MV-4-11 (cell line): Measurements from ENCODE around the gene NME3.

ENCODE experiments used
- DNase-seq: peaks from one replicate; lab custom pipeline; 2025; lab: John Stamatoyannopoulos, UW

Gene NME3

DNA sequence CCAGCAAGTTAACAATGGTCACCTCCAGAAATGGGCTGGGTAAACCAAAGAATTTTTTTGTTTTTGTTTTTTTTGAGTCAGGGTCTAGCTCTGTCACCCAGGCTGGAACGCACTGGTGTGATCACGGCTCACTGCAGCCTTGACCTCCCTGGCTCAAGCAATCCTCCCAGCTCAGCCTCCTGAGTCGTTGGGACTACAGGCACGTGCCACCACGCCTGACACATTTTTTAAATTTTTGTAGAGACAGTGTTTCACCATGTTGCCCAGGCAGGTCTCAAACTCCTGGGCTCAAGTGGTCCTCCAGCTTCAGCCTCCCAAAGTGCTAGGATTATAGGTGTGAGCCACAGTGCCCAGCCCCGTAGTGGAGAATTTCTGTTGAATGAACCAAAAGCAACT lies 9.3 kb upstream of the NME3 start:
- no peak for DNase-seq

DNA sequence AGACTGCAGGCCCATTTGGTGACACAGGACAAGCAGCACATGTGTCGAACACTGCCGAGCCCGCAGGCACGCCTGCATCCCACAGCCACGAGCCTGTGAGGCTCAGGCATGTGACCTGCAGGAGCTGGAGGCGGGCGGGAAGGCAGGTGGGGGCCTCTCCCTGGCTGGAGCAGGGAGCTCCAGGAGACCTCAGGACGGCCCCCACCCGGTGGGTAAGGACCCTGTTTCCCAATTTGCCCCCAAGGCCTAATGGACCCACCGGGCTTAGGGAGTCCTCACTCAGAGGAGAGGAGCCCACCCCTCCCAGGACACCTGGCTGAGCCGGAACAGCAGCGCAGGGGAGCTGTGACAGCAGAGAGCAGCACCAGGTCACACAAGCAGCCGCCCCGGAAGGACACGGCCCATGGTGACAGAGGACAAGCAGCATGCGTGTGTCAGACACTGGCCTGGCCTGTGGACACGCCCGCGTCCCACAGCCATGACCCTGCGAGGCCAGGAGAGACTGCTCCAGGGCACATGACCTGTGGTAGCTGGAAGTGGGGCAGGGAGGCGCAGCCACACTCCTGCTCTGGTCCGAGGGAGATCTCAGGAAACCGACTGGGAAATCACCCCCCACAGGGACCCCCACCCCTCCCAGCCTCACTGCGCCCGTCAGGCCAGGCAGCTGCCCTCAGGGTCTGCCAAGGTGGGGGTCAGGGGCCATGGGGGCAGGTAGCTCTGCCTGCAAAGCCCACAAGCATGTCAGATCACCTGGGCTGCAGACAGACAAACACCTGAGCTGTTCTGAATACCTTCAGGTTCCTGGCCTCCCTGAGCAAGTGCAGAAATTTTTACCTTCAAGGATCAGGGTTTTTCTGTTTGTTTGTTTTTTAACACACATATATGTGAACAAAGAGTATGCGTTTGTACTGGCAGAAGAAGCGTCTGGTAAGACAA lies 8.7 kb upstream of the NME3 start:
- DNase-seq: no peak

- DNase-seq: no peak
Measured at GRCh38 chr16:1779234-1779701, 7.9 kb upstream of the NME3 start.

DNA sequence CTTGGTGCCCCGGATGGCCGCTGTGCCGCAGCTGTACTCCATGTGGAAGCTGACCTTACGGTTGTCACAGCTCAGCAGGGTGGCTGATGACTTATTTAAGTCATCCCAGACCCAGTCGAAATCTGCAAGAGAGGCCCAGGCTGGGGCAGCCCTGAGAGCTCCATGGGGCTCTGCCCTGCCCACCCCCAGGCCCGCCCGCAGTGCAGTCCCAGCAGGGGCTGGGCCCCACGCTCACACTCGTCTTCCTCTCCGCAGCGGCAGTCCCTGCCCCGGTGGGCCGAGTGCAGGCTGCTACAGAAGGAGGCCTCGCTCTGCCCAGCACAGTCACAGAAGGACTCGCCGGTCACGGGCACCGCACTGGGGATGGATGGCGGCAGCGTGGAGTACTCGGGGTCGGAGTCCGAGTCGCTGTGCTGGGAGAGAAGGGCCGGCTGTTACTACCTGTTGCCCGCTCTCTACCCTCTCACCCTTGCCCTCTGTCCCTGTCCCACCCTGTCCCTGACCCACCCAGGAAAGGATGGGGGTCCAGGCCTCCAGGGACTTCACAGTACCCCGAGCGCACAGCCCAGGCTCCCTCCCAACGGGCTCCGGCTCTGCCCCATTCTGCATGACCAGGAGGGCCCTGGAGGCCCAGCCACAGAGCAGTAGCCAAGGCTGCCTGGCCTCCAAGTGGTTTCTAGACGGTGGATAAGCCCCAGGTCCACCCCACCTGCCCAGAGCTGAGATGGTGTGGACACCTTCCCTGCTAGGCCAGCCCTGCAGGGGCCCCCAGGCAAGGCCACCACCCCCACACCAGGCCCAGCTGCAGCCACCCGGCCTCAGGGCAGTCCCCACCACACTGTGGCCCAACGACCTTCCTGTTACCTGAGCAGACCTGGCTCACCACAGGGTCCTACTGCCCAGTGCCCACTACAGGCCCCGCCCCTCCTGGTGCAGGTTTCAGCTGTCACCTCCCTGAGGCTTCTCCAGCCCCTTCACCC lies 7.1 kb upstream of the NME3 start:
- no peak for DNase-seq

DNA sequence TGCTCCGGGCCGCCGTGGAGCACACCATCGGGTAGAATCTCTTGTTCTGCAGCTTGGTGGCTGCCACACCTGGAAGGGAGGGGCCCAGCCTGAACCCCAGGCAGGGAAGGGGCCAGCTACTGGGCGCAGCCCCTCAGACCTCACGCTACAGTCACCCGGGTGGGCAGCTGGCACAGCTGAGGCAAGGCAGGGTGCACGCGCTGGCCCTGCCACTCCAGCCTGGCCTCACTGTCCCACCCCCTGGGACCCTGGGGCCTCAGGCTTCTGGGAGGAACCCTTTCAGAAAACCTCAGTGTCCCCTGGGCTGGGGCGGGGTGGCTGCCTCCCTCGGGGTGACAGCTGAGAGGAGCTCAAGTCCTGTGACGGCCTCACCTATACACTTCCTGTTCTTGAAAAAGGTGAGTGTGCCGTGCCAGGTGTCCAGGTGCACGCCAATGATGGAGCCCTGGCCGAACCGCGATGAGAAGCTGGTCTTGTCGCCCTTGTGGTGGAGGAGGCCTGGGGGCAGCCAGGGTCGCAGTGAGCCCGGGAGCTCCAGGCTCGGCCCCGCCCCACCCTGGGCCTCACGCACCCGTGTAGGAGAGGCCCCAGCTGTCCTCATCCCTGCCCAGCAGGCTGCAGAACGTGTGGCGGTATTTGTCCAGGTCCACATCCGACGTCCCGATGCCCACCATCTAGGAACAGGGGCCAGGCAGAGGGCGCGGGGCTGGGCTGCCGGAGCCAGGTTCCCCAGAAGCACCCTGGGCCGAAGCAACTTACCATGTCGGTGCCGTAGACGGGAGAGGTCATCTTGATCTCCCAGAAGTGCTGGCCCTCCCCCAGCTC lies 6.2 kb upstream of the NME3 start:
- no peak for DNase-seq

DNA sequence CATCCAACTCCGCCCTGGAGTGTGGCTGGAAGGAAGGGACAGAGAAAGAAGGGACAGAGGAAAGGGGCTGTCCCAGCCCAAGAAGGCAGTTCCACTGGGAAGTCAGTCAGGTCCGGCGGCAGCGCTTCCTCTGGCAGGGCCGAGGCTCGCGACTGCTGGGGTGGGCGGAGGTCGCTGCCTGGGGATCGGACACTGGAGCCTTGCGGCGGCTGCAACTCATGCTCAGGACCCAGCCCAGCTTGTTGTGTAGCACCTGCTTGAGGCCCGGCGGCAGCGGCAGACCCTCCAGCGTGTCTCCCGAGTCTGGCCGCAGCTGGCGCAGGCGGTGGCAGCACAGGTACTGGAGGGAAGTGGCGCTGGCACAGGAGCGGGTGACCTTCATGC lies 5.6 kb upstream of the NME3 start:
- no peak for DNase-seq

DNA sequence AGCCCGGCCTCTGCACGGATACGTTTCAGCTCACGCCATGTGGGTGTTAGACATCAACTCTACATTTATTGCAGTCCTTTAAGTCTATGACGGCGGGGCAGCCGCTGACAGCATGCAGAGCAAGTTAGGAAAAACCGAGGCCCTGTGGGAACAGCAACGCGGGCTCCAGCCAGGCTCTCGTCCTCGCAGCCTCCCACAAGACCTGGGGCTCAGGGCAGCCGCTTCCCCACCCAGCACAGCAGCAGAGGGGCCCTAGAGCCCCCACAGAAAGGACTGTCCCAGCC lies 5.3 kb upstream of the NME3 start:
- DNase-seq: no peak

DNA sequence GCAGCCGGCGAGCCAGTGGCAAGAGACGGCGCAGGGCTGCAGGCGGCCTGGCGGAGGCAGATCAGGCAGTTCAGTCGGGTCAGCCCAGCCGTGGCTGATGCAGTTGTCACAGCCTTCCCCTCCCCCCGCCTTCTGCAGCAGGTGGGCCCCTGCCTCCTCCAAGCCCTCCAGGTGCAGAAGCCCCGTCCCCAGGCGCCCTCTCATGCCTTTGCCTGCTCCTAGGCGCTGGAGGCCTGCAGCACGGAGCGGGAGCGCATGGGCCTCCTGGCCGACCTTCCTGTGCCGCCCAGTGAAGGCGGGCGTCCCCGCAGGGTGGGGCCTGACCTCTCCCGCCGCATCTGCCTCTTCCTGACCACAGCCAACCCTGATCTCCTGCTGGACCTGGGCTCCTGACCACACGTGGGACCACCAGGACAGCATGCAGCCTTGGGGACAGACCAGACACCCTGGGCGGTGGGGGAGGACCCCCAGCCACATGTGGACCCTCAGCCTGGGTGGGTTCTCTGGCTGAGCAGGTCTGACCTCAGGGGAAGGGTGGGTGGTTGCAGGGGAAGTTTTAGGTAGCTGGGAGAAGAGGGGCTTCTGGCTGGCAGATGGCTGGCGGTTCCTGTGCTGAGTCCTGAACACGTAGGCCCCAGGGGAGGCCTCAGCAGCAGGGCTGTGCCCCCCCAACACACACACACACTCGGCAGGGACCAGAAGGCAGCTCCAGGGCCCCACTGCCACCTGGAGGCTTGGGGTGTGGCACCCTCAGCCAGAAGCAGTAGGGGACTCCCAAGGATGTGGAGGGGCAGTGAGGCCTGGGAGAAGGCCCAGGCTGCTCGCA lies 4.7 kb upstream of the NME3 start:
- DNase-seq: no peak

DNA sequence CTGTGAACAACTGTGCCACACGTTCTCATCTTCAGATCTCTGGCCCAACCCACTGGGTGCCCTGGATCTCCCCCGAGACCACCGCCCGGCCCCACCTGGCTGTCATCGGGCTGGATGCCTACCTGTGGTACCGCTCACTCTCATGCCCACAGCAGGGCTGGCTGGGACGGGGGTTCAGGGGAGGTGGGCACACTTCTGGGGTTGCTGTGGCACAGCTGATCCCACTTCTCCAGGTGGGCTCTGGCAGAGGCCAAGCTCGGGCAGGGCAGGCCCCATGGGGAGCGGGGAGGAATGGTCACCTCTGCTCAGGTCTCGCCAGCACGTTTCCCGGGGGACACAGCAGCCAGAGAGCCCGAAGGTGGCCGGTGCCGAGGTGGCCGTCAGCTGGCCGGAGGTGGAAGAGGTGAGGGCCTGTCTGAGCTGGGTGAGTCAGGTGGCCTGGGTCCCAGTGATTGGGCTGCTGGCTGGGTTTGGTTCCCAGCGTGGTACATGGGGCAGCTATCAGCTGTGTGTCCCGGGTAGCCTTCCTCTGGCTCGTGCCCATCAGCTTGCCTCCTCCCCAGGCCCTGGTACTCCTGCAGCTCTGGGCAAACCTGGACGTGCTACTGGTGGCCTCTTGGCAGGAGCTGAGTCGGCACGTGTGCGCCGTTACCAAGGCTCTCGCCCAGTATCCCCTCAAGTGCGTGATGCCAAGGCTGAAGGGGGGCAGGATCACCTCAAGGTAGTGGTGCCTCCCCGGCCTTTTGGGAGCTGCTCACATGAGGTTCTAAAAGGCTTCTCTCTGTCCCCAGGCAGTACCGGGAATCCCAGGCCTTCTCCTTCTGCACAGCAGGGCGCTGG lies 3.9 kb upstream of the NME3 start:
- no peak for DNase-seq

DNA sequence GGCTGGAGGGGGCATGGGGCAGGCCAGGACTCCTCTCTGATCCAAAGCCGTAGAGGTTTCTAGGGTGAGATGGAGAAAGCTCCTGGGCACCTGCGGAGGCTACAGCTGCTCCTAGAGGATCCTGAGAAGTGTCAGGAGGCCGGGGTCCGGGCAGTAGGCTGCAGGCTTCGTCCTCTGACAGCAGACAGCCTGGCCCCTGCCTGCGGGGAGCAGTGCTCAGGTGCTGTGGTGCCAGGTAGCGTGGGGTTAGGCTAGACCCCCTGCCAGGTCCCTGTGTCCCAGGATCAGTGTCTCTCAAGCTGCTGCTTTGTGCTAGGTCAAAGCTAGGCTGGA lies 3.1 kb upstream of the NME3 start:
- no peak for DNase-seq

DNA sequence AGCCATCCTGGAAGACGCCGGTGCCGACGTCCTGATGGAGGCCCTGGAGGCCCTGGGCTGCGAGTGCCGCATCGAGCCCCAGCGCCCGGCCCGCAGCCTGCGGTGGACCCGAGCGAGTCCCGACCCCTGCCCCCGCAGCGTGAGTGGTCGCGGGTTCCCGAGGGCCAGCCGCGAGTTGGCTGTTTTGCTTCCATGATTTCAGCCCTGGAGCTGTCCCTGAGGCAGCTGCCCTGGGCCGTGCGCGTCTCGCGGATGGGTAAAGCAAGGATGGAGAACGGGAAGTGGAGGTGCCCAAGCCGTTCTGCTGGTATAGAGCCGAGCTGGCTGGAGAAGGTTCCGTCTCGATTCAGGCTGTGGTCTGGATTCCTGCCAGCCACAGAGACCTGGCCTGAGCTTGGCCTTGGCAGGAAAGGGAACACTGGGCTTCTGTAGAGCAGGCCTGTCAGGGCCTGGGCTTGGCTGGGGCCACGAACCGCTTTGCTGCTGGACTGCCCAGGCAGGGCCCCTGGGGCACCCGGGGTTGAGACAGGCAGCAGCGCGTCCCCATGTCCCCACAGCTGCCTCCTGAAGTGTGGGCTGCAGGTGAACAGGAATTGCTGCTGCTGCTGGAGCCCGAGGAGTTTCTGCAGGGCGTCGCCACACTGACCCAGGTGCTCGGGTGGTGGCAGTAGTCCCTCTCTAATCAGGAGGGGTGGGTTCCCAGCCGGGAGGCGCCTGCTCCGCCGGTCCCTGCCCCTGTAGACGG lies 2.5 kb upstream of the NME3 start:
- DNase-seq: peak; percentile 27

GRCh38 chr16:1772908-1773702 lies 1.8 kb upstream of the NME3 start, which contains the start of gene MRPS34:
Gene MRPS34 (minus strand): TSS chr16:1773134. CDS start chr16:1773119, 15 bp downstream.
- peak; percentile 67 for DNase-seq

GRCh38 chr16:1772362-1772907 lies 1.1 kb upstream of the NME3 start, which contains the start of gene EME2:
Gene EME2 (plus strand): TSS chr16:1772810. CDS start chr16:1773228, 418 bp downstream.
- no peak for DNase-seq

GRCh38 chr16:1771864-1772361 lies 570 bp upstream of the NME3 start:
- DNase-seq: peak; percentile 21

DNA sequence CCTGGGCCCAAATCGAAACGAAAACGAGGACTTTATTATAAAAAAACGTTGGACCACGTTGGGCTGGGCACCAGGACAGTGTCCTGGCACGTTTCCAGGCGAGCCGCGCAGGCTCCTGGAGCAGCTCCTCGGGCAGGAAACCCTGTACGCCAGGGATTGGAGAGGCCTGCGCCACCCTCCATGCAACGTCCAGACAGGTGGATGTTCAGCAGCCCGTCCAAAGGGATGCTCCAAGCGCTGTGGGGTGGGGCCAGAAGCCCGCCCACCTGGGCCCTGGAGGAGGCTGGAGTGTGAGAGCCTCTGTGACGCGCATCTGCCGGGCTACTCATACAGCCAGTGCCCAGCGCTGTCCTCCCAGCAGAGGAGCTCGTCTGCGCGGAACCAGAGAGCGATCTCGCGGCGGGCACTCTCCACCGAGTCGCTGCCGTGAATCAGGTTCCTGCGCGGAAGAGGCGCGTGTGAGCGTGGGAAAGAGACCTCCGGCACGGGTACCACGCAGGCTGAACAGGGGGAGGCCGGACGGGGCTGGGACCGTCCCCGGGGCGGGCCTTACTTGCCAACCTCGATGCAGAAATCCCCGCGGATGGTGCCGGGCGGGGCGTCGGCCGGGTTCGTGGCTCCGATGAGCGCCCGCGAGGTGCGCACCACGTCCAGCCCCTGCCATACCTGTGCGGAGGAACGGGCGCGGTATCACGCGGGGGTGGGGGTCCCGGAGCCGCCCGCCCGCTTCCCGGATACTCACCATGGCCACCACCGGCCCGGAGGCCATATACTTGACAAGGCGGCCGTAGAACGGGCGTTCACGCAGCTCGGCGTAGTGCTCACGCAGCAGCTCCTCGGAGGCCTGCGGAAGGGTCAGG lies 785 bp downstream of the NME3 start:
- peak; percentile 32 for DNase-seq

DNA sequence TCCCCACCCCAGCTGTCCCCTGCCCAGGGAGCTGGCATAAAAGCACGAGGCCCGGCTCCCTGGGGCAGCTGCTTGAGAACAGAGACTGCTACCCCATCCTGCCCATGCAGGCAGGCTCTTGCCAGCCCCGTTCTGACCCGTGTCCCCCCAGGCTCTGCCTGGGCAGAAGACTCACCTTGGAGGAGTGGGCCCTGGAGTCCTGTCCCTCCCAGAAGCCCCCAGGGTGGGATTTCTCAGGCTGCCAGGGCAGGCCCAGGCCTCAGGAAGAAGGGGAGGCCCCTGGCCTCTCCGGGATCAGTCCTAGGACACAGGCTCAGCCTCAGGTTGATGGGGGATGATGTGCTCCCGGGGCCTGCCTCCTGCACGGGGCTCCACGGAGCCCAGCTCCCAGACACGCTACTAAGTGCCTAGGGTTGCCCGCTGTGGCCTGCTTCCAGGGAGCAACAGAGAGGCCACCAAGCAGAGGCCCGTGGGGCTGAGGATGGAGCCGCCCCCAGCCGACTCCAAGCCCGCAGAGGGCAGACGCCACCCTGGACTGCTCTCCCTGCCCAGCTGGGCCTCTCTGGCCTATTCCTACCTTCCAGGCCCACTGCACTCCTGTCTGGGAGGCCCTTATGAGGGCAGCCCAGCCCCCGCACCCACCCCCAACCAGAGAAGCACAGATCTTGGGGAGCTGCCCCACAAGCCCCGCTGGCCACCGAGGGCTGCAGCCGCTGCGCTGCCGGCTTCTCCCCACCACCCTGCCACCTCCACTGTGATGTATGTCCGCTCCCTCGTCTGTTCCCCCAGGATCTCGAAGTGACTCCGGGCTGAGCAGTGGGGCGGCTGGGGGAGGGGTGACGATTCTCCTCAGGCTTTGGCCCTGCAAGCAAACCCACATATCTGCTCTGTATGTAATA lies 1.7 kb downstream of the NME3 start:
- DNase-seq: no peak
